ENCODE results near the gene SLC16A12.
A peak's percentile ranks its signal among the peaks of the same experiment; 100 is the strongest.

SLC16A12 gene

GRCh38 chr10:89414879-89415821, 120.2 kb downstream of the SLC16A12 start (continued):
- TF ChIP-seq KLF16 (tag by site-specific recombination; IDR thresholded peaks at IDR 0.05), result peak; percentile 22; the same call in 1 of the 2 replicates
- TF ChIP-seq ZBTB26 (tag by site-specific recombination; optimal IDR thresholded peaks at IDR 0.05), result peak; percentile 87
- TF ChIP-seq PATZ1 (tag by site-specific recombination; IDR thresholded peaks at IDR 0.05), result peak; percentile 68
- peak; percentile 35; the same call in 1 of the 2 replicates for TF ChIP-seq ZNF76 (tag by site-specific recombination; IDR thresholded peaks at IDR 0.05; ENCODE audit: borderline replicate concordance, low read depth)
- peak; percentile 17; the same call in 1 of the 2 replicates for TF ChIP-seq CTCF (tag by site-specific recombination; IDR thresholded peaks at IDR 0.05)
- peak; percentile 50; the same call in 1 of the 2 replicates for TF ChIP-seq KLF1 (tag by site-specific recombination; IDR thresholded peaks at IDR 0.05)
- TF ChIP-seq KLF7 (tag by site-specific recombination; IDR thresholded peaks at IDR 0.05; ENCODE audit: borderline replicate concordance), result peak; percentile 49; the same call in 1 of the 2 replicates
- TF ChIP-seq INSM2 (tag by site-specific recombination; IDR thresholded peaks at IDR 0.05), result peak; percentile 38; the same call in 1 of the 2 replicates
- no peak; the same call in 1 of the 2 replicates for TF ChIP-seq PRDM10 (tag by site-specific recombination; IDR thresholded peaks at IDR 0.05)
- TF ChIP-seq HOXD13 (CRISPR knock-in tag; IDR thresholded peaks at IDR 0.05; ENCODE audit: borderline replicate concordance), result 0 out of 2 replicates have a peak, but pooled peaks have one; percentile 12
- no peak for TF ChIP-seq PRDM2 (tag by site-specific recombination; IDR thresholded peaks at IDR 0.05; ENCODE audit: borderline replicate concordance)
- peak; percentile 96 for TF ChIP-seq ZNF341 (tag by site-specific recombination; IDR thresholded peaks at IDR 0.05; ENCODE audit: low read depth)
- peak; percentile 90 for TF ChIP-seq ZBTB48 (tag by site-specific recombination; IDR thresholded peaks at IDR 0.05)
